Mesenchymal stem cell (in vitro differentiated cells and primary cell): ENCODE data around the gene CLTB.

Source experiments
- DNase-seq: peaks from one replicate; pipeline ENCODE4 v3.0.0-alpha.2; 2013
- H2AFZ ChIP-seq: one replicate; pipeline ENCODE4 v1.6.1; 2013; ENCODE audit warnings: low read depth, mild to moderate bottlenecking, control low read depth, inconsistent platforms, low read length, moderate library complexity
- H2AK5ac ChIP-seq: 2 replicates; pipeline ENCODE4 v1.6.1; 2013; ENCODE audit warnings: low read length, moderate library complexity, mild to moderate bottlenecking, inconsistent platforms; ENCODE audit not compliant: severe bottlenecking
- H2BK120ac ChIP-seq: one replicate; pipeline ENCODE4 v1.6.1; 2013; ENCODE audit warnings: low read depth, mild to moderate bottlenecking, inconsistent platforms, low read length, moderate library complexity
- H2BK12ac ChIP-seq, 2 experiments: one replicate each; pipeline ENCODE4 v1.6.1; 2013; ENCODE audit warnings: inconsistent platforms in 2 of 2, low read length in 2 of 2, mild to moderate bottlenecking in 2 of 2, moderate library complexity in 2 of 2, control low read depth in 1 of 2
- H2BK15ac ChIP-seq: one replicate; pipeline ENCODE4 v1.6.1; 2013; ENCODE audit warnings: mild to moderate bottlenecking, low read depth, inconsistent platforms; ENCODE audit not compliant: poor library complexity, severe bottlenecking
- H2BK5ac ChIP-seq: 2 replicates; pipeline ENCODE4 v1.6.1; 2013; ENCODE audit warnings: low read depth, mild to moderate bottlenecking, low read length, control low read depth, inconsistent platforms; ENCODE audit not compliant: poor library complexity, severe bottlenecking
- H3K14ac ChIP-seq, 2 experiments: one replicate each; pipeline ENCODE4 v1.6.1; 2013; ENCODE audit warnings: inconsistent platforms in 2 of 2, low read length in 2 of 2, control low read depth in 1 of 2, mild to moderate bottlenecking in 1 of 2, moderate library complexity in 1 of 2
- H3K18ac ChIP-seq, 2 experiments: one replicate each; pipeline ENCODE4 v1.6.1; 2013; ENCODE audit warnings: inconsistent platforms in 2 of 2, low read length in 2 of 2, control low read depth in 1 of 2, low read depth in 1 of 2, mild to moderate bottlenecking in 1 of 2
- H3K23ac ChIP-seq, 2 experiments: one replicate each; pipeline ENCODE4 v1.6.1; 2013; ENCODE audit warnings: inconsistent platforms in 2 of 2, low read length in 2 of 2, mild to moderate bottlenecking in 2 of 2, moderate library complexity in 2 of 2, control low read depth in 1 of 2
- H3K27ac ChIP-seq: 2 replicates; pipeline ENCODE4 v1.5.1; 2013; ENCODE audit warnings: mild to moderate bottlenecking, moderate library complexity, low read length, control low read depth, inconsistent platforms; ENCODE audit not compliant: poor library complexity, severe bottlenecking
- H3K27me3 ChIP-seq, 2 experiments: 2 replicates each; pipeline versions ENCODE4 v1.6.1 to v1.7.0; 2013; ENCODE audit warnings: low read length in 2 of 2, mild to moderate bottlenecking in 2 of 2, moderate library complexity in 2 of 2, control low read depth in 1 of 2, inconsistent platforms in 1 of 2; ENCODE audit not compliant: control insufficient read depth in 1 of 2, insufficient read depth in 1 of 2
- H3K36me3 ChIP-seq, 2 experiments: 2 replicates each; pipeline versions ENCODE4 v1.6.1 to v1.7.0; 2013; ENCODE audit warnings: low read length in 2 of 2, control low read depth in 1 of 2, inconsistent platforms in 1 of 2, low read depth in 1 of 2, mild to moderate bottlenecking in 1 of 2; ENCODE audit not compliant: insufficient read depth in 2 of 2, control insufficient read depth in 1 of 2
- H3K4ac ChIP-seq, 2 experiments: one replicate each; pipeline ENCODE4 v1.6.1; 2013; ENCODE audit warnings: inconsistent platforms in 2 of 2, low read length in 2 of 2, mild to moderate bottlenecking in 2 of 2, moderate library complexity in 2 of 2, control low read depth in 1 of 2, low read depth in 1 of 2
- H3K4me1 ChIP-seq: 2 replicates; pipeline ENCODE4 v1.6.1; 2013; ENCODE audit warnings: low read depth, low read length, control low read depth; ENCODE audit not compliant: control insufficient read depth, insufficient read depth
- H3K4me2 ChIP-seq: 2 replicates; pipeline ENCODE4 v1.6.1; 2013; ENCODE audit warnings: low read length, mild to moderate bottlenecking, inconsistent platforms; ENCODE audit not compliant: poor library complexity, severe bottlenecking
- H3K4me3 ChIP-seq, 2 experiments: 2 replicates each; pipeline versions ENCODE4 v1.5.1 to v1.7.0; 2013; ENCODE audit warnings: low read length in 2 of 2, mild to moderate bottlenecking in 2 of 2, control low read depth in 1 of 2, low read depth in 1 of 2; ENCODE audit not compliant: insufficient read depth in 1 of 2
- H3K79me1 ChIP-seq: replicated peaks from 2 replicates; pipeline ENCODE4 v1.6.1; 2013; ENCODE audit warnings: mild to moderate bottlenecking, control low read depth, low read length, inconsistent platforms; ENCODE audit not compliant: poor library complexity, severe bottlenecking
- H3K9ac ChIP-seq: 2 replicates; pipeline ENCODE4 v1.7.0; 2013; ENCODE audit warnings: mild to moderate bottlenecking, low read length, moderate library complexity
- H3K9me3 ChIP-seq: 2 replicates; pipeline ENCODE4 v1.7.0; 2013; ENCODE audit warnings: mild to moderate bottlenecking, low read length; ENCODE audit not compliant: control insufficient read depth
- H4K8ac ChIP-seq: one replicate; pipeline ENCODE4 v1.6.1; 2013; ENCODE audit warnings: inconsistent platforms, mild to moderate bottlenecking, low read length, moderate library complexity
- H4K91ac ChIP-seq: one replicate; pipeline ENCODE4 v1.6.1; 2013; ENCODE audit warnings: mild to moderate bottlenecking, low read length, inconsistent platforms
- WGBS: methylation state at CpG from one replicate; pipeline ENCODE4 v1.1.7; 2013; ENCODE audit warnings: mixed read lengths; 5-methylcytosine and 5-hydroxymethylcytosine counted together

CLTB gene

DNA sequence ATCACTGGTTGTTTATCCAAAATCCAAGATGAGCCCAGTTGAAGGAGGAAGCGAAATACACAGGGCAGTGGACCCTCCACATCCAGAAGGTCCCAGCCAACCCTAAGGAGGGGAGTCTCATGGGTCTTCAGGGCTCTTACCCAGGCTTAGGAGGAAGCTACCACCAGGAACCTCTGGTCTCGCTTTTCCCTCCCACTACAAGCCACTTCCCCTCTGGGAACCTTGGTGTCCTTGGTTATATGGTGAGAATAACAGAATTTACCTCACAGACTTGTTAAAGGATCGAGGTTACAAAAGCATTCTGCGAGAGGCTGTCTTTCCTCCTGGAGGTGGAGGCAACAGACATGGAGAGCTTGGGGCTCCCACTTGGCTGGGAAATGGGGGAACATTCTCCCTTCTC lies 24.3 kb downstream of the CLTB start:
- Histone ChIP-seq H3K4ac (no peak overlapping the region), H2AK5ac (no peak overlapping the region)
- 99% methylated on average over 3 of the region's 4 CpGs for WGBS

DNA sequence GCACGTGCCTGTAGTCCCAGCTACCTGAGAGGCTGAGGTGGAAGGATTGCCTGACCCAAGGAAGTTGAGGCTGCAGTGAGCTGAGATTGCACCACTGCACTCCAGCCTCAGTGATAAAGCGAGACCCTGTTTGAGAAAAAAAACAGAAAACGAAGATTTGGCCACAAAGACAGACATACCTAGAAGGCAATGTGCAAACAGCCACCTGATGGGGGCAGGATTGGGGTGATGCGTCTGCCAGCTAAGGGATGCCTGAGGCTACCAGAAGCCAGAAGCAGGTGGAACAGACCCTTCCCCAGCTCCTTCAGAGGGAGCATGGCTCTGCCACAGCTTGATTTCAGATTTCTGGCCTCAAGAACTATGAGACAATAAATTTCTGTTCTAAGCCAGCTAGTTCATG lies 24.9 kb downstream of the CLTB start:
- H2AFZ ChIP-seq = no peak overlapping the region
- WGBS = 93% methylated on average over 4 of the region's 4 CpGs
- no peak overlapping the region for H2BK15ac ChIP-seq
- no peak overlapping the region for H4K91ac ChIP-seq
- H3K4ac ChIP-seq = no peak overlapping the region
- no peak overlapping the region for H3K18ac ChIP-seq
- no peak overlapping the region for H2BK120ac ChIP-seq
- peaks cover 49 to 51% of the 10 kb centered on the region in 2 experiments for H3K36me3 ChIP-seq
- H2BK5ac ChIP-seq = no peak overlapping the region
- H2BK12ac ChIP-seq = no peak overlapping the region
- H3K79me1 ChIP-seq = peaks cover 21% of the 10 kb centered on the region
- H3K14ac ChIP-seq = no peak overlapping the region
- no peak overlapping the region for H3K23ac ChIP-seq
- no peak overlapping the region for H3K27ac ChIP-seq
- H3K4me1 ChIP-seq = peaks cover 12% of the 10 kb centered on the region
- H2AK5ac ChIP-seq = no peak overlapping the region
- H3K9me3 ChIP-seq = no peaks in the 10 kb centered on the region
- H3K4me2 ChIP-seq = no peak overlapping the region
- no peak overlapping the region for H3K9ac ChIP-seq
- no peak overlapping the region for H4K8ac ChIP-seq
- DNase-seq = no peak
- H3K27me3 ChIP-seq = no peaks in the 10 kb centered on the region
- no peak overlapping the region for H3K4me3 ChIP-seq

More for the DNA sequence above, 24.3 kb downstream of the CLTB start:
- no peak overlapping the region for H3K23ac ChIP-seq
- H2AFZ ChIP-seq = no peak overlapping the region
- no peaks in the 10 kb centered on the region for H3K27me3 ChIP-seq
- no peak for DNase-seq
- no peak overlapping the region for H3K9ac ChIP-seq
- no peak overlapping the region for H4K8ac ChIP-seq
- H4K91ac ChIP-seq = no peak overlapping the region
- peaks cover 13% of the 10 kb centered on the region for H3K4me1 ChIP-seq
- H2BK5ac ChIP-seq = no peak overlapping the region
- H3K79me1 ChIP-seq = peaks cover 18% of the 10 kb centered on the region
- no peaks in the 10 kb centered on the region for H3K9me3 ChIP-seq
- no peak overlapping the region for H3K4me3 ChIP-seq
- H2BK12ac ChIP-seq = no peak overlapping the region
- no peak overlapping the region for H3K18ac ChIP-seq
- H3K27ac ChIP-seq = no peak overlapping the region
- no peak overlapping the region for H2BK120ac ChIP-seq
- peaks cover 51 to 52% of the 10 kb centered on the region in 2 experiments for H3K36me3 ChIP-seq
- H3K14ac ChIP-seq = no peak overlapping the region
- H2BK15ac ChIP-seq = no peak overlapping the region
- H3K4me2 ChIP-seq = no peak overlapping the region

DNA sequence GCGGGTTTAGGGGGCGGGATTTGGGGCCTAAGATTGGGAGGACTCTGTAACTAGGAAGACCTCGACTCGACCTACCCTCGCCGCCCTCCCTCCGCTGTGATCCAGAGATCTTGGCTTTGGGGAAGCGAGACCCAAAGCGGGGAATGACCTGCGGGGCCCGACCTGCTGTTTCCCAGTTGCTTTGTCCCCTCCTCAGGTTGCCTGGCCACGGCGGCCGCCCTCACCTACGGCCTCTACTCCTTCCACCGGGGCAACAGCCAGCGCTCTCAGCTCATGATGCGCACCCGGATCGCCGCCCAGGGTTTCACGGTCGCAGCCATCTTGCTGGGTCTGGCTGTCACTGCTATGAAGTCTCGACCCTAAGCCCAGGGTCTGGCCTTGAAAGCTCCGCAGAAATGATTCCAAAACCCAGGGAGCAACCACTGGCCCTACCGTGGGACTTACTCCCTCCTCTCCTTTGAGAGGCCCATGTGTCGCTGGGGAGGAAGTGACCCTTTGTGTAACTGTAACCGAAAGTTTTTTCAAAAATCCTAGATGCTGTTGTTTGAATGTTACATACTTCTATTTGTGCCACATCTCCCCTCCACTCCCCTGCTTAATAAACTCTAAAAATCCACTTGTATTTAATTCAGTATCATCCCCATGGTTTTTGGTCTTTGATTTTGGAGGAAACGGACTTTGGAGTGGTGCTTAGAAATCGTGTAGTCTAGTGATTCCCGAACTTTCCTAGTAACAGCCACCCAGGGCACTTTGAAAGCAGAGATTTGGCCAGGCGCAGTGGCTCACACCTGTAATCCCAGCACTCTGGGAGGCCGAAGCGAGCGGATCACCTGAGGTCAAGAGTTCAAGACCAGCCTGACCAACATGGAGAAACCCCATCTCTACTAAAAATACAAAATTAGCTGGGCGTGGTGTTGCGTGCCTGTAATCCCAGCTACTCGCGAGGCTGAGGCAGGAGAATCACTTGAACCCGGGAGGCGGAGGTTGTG lies 26.9 kb downstream of the CLTB start:
- H4K91ac ChIP-seq = peak overlapping the region; percentile 92
- H3K4me1 ChIP-seq = peaks cover 5% of the 10 kb centered on the region
- peak overlapping the region; percentile 66 for H2AFZ ChIP-seq
- H3K4ac ChIP-seq = peak overlapping the region; percentile 77
- H3K27ac ChIP-seq = peak overlapping the region; percentile 93
- H3K79me1 ChIP-seq = peaks cover 31% of the 10 kb centered on the region
- H3K14ac ChIP-seq = peak overlapping the region in 1 of 2 experiments; percentile 73
- WGBS = 35% methylated on average over 36 of the region's 41 CpGs
- peak overlapping the region; percentile 51 for H2AK5ac ChIP-seq
- peak overlapping the region; percentile 81 for H3K4me2 ChIP-seq
- DNase-seq = no peak
- H3K9ac ChIP-seq = peak overlapping the region; percentile 94
- peak overlapping the region; percentile 95 for H4K8ac ChIP-seq
- H3K18ac ChIP-seq = peak overlapping the region; percentile 90 to 94
- peaks cover 51 to 60% of the 10 kb centered on the region in 2 experiments for H3K36me3 ChIP-seq
- H3K23ac ChIP-seq = peak overlapping the region in 1 of 2 experiments; percentile 87
- peak overlapping the region; percentile 84 to 98 for H3K4me3 ChIP-seq
- peak overlapping the region; percentile 64 for H2BK120ac ChIP-seq
- H3K27me3 ChIP-seq = no peaks in the 10 kb centered on the region
- peak overlapping the region; percentile 79 for H2BK5ac ChIP-seq
- H2BK12ac ChIP-seq = peak overlapping the region in 1 of 2 experiments; percentile 11
- H2BK15ac ChIP-seq = peak overlapping the region; percentile 12
- H3K9me3 ChIP-seq = no peaks in the 10 kb centered on the region

DNA sequence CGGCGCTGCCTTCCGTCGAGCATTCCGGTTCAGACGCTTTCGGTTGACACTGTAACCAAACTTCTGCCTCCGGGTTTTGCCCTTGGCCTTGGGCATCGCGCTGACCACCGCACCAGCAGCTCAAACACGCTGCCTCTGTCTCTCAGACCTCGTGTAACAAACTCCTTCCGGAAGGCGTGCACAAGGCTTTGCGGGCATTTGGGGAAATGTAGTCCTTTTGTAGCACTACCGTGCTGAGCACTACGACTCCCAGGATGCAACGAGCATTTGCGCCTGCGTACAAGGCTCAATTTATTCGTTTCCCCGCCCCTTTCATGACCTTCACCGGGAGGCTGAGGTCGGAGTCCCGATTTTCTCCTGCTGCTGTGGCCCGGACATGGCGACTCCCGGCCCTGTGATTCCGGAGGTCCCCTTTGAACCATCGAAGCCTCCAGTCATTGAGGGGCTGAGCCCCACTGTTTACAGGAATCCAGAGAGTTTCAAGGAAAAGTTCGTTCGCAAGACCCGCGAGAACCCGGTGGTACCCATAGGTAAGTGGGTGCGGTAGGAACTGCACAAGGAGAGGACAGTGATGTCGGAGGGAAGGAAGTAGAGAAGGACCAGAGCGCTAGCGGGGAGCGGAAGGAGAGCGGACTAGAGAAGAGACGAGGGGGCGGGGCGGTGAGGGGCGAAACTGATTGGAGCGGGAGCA lies 27.8 kb downstream of the CLTB start, which contains the start of the genes HIGD2A and NOP16:
Gene HIGD2A, plus strand, starts transcription at position 308 of the 691 bp plus-strand sequence. Its CDS starts 69 bp downstream, at position 377.
Gene NOP16, minus strand, starts transcription at position 155 of the 691 bp plus-strand sequence. Its CDS starts 59 bp downstream, at position 96.
- H2AFZ ChIP-seq = peak within 1 kb of the TSS; percentile 83
- H2BK5ac ChIP-seq = peak within 1 kb of the TSS; percentile 79
- no peak within 1 kb of the TSS for H2AK5ac ChIP-seq
- peak within 1 kb of the TSS; percentile 90 to 94 for H3K18ac ChIP-seq
- peaks cover 54 to 63% of the 10 kb centered on the region in 2 experiments for H3K36me3 ChIP-seq
- peak within 1 kb of the TSS; percentile 77 for H3K4ac ChIP-seq
- peaks cover 37% of the 10 kb centered on the region for H3K79me1 ChIP-seq
- H3K14ac ChIP-seq = peak within 1 kb of the TSS in 1 of 2 experiments; percentile 73
- H2BK12ac ChIP-seq = peak within 1 kb of the TSS; percentile 1 to 11
- H2BK120ac ChIP-seq = peak within 1 kb of the TSS; percentile 82
- H3K9me3 ChIP-seq = no peaks in the 10 kb centered on the region
- H3K27me3 ChIP-seq = no peaks in the 10 kb centered on the region
- peak; percentile 99 for DNase-seq
- peak within 1 kb of the TSS; percentile 92 for H4K91ac ChIP-seq
- peak within 1 kb of the TSS; percentile 95 for H4K8ac ChIP-seq
- peak within 1 kb of the TSS; percentile 94 for H3K9ac ChIP-seq
- H3K4me1 ChIP-seq = peaks cover 5% of the 10 kb centered on the region
- peak within 1 kb of the TSS in 1 of 2 experiments; percentile 87 for H3K23ac ChIP-seq
- under 1% methylated on average over 47 of the region's 47 CpGs for WGBS
- peak within 1 kb of the TSS; percentile 99 for H3K27ac ChIP-seq
- peak within 1 kb of the TSS; percentile 86 for H3K4me2 ChIP-seq
- H2BK15ac ChIP-seq = peak within 1 kb of the TSS; percentile 68
- H3K4me3 ChIP-seq = peak within 1 kb of the TSS; percentile 84 to 98
